ENCODE measurements around the gene SH3BP1.
"Not testable (repeated sequence)": the region's sequence is repeated elsewhere in the genome, so short reads cannot be mapped to it uniquely, and the experiment has no call there.

Gene SH3BP1

GRCh38 chr22:37608477-37609239, 30.8 kb upstream of the SH3BP1 start, which contains the start of gene GGA1:
TSS of gene GGA1 (plus strand) at chr22:37608834. CDS start at chr22:37608861, 27 bp downstream.
- peak; percentile 82 for DNase-seq (ENCODE audit: insufficient read length, low spot score)
- no peak for TF ChIP-seq POLR2A (IDR thresholded peaks at IDR 0.05; ENCODE audit: low read depth, low read length)
- FAIRE-seq: no peak

- FAIRE-seq: no peak
- TF ChIP-seq POLR2A (IDR thresholded peaks at IDR 0.05; ENCODE audit: low read depth, low read length): no peak
- no peak for DNase-seq (ENCODE audit: insufficient read length, low spot score)
Measured at GRCh38 chr22:37609240-37610152, 30.0 kb upstream of the SH3BP1 start.

- not testable (repeated sequence) for FAIRE-seq; DNase-seq (ENCODE audit: insufficient read length, low spot score)
Measured at GRCh38 chr22:37610153-37610475, 29.4 kb upstream of the SH3BP1 start.

- DNase-seq (ENCODE audit: insufficient read length, low spot score): no peak
Measured at GRCh38 chr22:37610480-37611129, 28.9 kb upstream of the SH3BP1 start.

DNA sequence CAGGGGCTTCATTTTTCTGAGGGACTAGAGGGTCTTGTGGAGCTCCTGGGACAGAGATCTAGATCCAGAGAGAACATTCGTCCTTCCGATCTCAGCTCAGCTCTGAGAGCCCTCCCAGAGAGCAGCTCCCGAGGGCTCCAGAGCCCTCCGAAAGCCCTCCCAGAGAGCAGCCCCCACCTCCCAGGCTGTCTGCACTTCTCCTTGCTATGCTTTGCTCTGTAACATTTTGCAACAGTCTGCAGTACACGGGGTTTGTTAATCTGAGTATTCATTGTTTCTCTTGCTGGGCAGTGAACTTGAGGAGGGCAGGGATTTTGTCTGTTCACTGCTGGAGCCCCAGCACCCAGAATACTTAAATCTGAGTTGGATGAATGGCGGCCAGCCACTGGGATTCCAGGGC, 28.3 kb upstream of the SH3BP1 start:
- DNase-seq (ENCODE audit: insufficient read length, low spot score): no peak
- FAIRE-seq: no peak
- no peak for TF ChIP-seq POLR2A (IDR thresholded peaks at IDR 0.05; ENCODE audit: low read depth, low read length)

More at GRCh38 chr22:37610480-37611129, 28.9 kb upstream of the SH3BP1 start:
- FAIRE-seq: no peak
- TF ChIP-seq POLR2A (IDR thresholded peaks at IDR 0.05; ENCODE audit: low read depth, low read length): no peak

- DNase-seq (ENCODE audit: insufficient read length, low spot score) (no peak), FAIRE-seq (no peak)
- no peak for TF ChIP-seq POLR2A (IDR thresholded peaks at IDR 0.05; ENCODE audit: low read depth, low read length)
Measured at GRCh38 chr22:37616201-37617083, 23.0 kb upstream of the SH3BP1 start.

- no peak for DNase-seq (ENCODE audit: insufficient read length, low spot score)
- TF ChIP-seq POLR2A (IDR thresholded peaks at IDR 0.05; ENCODE audit: low read depth, low read length): no peak
- no peak for FAIRE-seq
Measured at GRCh38 chr22:37617431-37617830, 22.0 kb upstream of the SH3BP1 start.

GRCh38 chr22:37618072-37618656, 21.3 kb upstream of the SH3BP1 start:
- no peak for DNase-seq (ENCODE audit: insufficient read length, low spot score)
- no peak for TF ChIP-seq POLR2A (IDR thresholded peaks at IDR 0.05; ENCODE audit: low read depth, low read length)
- FAIRE-seq: no peak

GRCh38 chr22:37618674-37619073, 20.8 kb upstream of the SH3BP1 start:
- DNase-seq (ENCODE audit: insufficient read length, low spot score): no peak
- TF ChIP-seq POLR2A (IDR thresholded peaks at IDR 0.05; ENCODE audit: low read depth, low read length): no peak
- FAIRE-seq: no peak

DNA sequence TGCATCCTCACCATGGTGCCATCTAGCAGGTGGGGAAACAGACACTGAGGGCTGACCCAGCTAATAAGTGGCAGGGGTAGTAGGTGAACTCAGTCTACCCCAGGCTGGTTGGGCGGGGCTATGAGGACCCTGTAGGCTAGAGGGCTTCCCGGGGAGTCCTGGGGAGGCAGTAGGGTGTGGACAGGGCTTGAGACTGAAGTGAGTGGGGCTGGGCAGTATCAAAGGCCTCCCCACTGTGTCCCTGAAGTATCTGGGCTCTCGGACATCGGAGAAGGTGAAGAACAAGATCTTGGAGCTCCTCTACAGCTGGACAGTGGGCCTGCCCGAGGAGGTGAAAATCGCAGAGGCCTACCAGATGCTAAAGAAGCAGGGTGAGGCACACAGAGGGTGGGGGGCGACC, 19.5 kb upstream of the SH3BP1 start:
- FAIRE-seq (no peak), DNase-seq (ENCODE audit: insufficient read length, low spot score) (no peak)
- TF ChIP-seq POLR2A (IDR thresholded peaks at IDR 0.05; ENCODE audit: low read depth, low read length): no peak

- no peak for TF ChIP-seq POLR2A (IDR thresholded peaks at IDR 0.05; ENCODE audit: low read depth, low read length)
- FAIRE-seq: no peak
Measured at GRCh38 chr22:37621352-37621860, 18.1 kb upstream of the SH3BP1 start.

GRCh38 chr22:37623075-37624016, 16.1 kb upstream of the SH3BP1 start:
- no peak for FAIRE-seq
- no peak for DNase-seq (ENCODE audit: insufficient read length, low spot score)

More at GRCh38 chr22:37621352-37621860, 18.1 kb upstream of the SH3BP1 start:
- DNase-seq (ENCODE audit: insufficient read length, low spot score): no peak

More at GRCh38 chr22:37623075-37624016, 16.1 kb upstream of the SH3BP1 start:
- no peak for TF ChIP-seq POLR2A (IDR thresholded peaks at IDR 0.05; ENCODE audit: low read depth, low read length)
